Transverse colon (tissue), 4 donors: Measurements from ENCODE around the gene DIP2A. TPM values are rescaled to one million over a fixed set of nuclear protein-coding genes. Genes with fewer than 3 reads are reported as not detected.

ENCODE experiments used
- DNase-seq: peaks from one replicate; pipeline ENCODE4 v3.0.0-alpha.2; 2019
- H3K27ac ChIP-seq, 4 donors: fragments of 200-600 bp; sonication (generic); 2 replicates each; pipeline ENCODE4 v1.5.1; 2016 to 2018; ENCODE audit warnings: inconsistent platforms in 4 of 4
- H3K27me3 ChIP-seq: fragments of 200-600 bp; sonication (generic); 2 replicates; pipeline ENCODE4 v1.5.1; 2017; ENCODE audit warnings: inconsistent platforms
- H3K36me3 ChIP-seq, 4 donors: fragments of 200-600 bp; sonication (generic); 2 replicates each; pipeline ENCODE4 v1.5.1; 2017 to 2019; ENCODE audit warnings: inconsistent platforms in 4 of 4
- H3K4me1 ChIP-seq, 4 donors: fragments of 200-600 bp; sonication (generic); 2 replicates each; pipeline ENCODE4 v1.5.1; 2017 to 2020; ENCODE audit warnings: inconsistent platforms in 4 of 4
- H3K4me3 ChIP-seq, 4 donors: fragments of 200-600 bp; sonication (generic); 1 replicate in 1 of 4; 2 replicates in 3 of 4; pipeline versions ENCODE4 v1.5.1 to v1.6.1; 2017 to 2019; ENCODE audit warnings: inconsistent platforms in 4 of 4
- H3K9me3 ChIP-seq, 2 donors: fragments of 200-600 bp; sonication (generic); 2 replicates each; pipeline ENCODE4 v1.5.1; 2017 to 2019; ENCODE audit warnings: inconsistent platforms in 2 of 2
- CTCF ChIP-seq, 5 experiments: fragments of 200-600 bp in 3 of 5; fragments of 450-650 bp in 2 of 5; sonication (generic) in 3 of 5; IDR thresholded peaks; 1 replicate in 2 of 5; 2 replicates in 3 of 5; pipeline ENCODE4 v1.5.1; 2016 to 2017; ENCODE audit warnings: antibody characterized with exemption in 5 of 5, inconsistent platforms in 3 of 5, mild to moderate bottlenecking in 2 of 5, moderate library complexity in 1 of 5
- EP300 ChIP-seq: sonication (generic); formaldehyde crosslinking; IDR thresholded peaks from one replicate; pipeline ENCODE4 v1.6.1; 2017; ENCODE audit warnings: antibody characterized with exemption, low read depth
- POLR2A ChIP-seq: fragments of 450-650 bp; IDR thresholded peaks from one replicate; pipeline ENCODE4 v1.6.1; 2016; ENCODE audit warnings: antibody characterized with exemption, mild to moderate bottlenecking, moderate library complexity
- POLR2AphosphoS5 ChIP-seq, 3 donors: sonication (generic); formaldehyde crosslinking; IDR thresholded peaks; one replicate each; pipeline ENCODE4 v1.6.1; 2016; ENCODE audit warnings: antibody characterized with exemption in 3 of 3
- WGBS, 2 donors: methylation state at CpG; one replicate each; pipeline ENCODE4 v1.1.5; 2018; ENCODE audit warnings: low coverage in 1 of 2; 5-methylcytosine and 5-hydroxymethylcytosine counted together
- in situ Hi-C, 4 donors: fragments of 200-750 bp; cut with MboI; loops; one replicate each; pipeline versions ENCODE4 v1.15.0 to v1.15.1; 2017; ENCODE audit warnings: low sequenced_read_pairs in 3 of 4, low pct_ligation_motif_present in 1 of 4, low pct_unique_long_range_greater_than_20kb in 1 of 4
- intact Hi-C: fragments of 100-400 bp; cut with DNase I; formaldehyde crosslinking; loops from one replicate; pipeline ENCODE4 v1.15.1; 2023; ENCODE audit warnings: low total_unique reads
- total RNA-seq, 4 donors: library from RNA; depleted of rRNA; stranded (reverse); fragments of >200 nt; gene quantifications; one replicate each; pipeline ENCODE4 v1.1.0, GENCODE V29; 2016

DIP2A gene
- total RNA-seq, 4 donors from 2014 or later = 68.8 to 121 (median 92.9) TPM

- no peak for TF ChIP-seq CTCF (IDR thresholded peaks at IDR 0.05)
- TF ChIP-seq POLR2AphosphoS5 (IDR thresholded peaks at IDR 0.05) = no peak
- no peak for TF ChIP-seq POLR2A
- TF ChIP-seq EP300 = no peak
- no peak overlapping the region for H3K27ac ChIP-seq
- no peaks in the 10 kb centered on the region for H3K9me3 ChIP-seq
- intact Hi-C loops (no loop called here), in situ Hi-C loops (no loop called here)
- H3K36me3 ChIP-seq = no peaks in the 10 kb centered on the region
- no peaks in the 10 kb centered on the region for H3K27me3 ChIP-seq
- no peak for DNase-seq
- no peak overlapping the region for H3K4me3 ChIP-seq
- peaks cover 0 to 8% (median 3%) of the 10 kb centered on the region in 4 donors for H3K4me1 ChIP-seq
- 67 to 78% methylated on average over 1 to 6 of the region's 6 CpGs for WGBS, 2 donors
Observed at GRCh38 chr21:46610018-46610701, 151.5 kb downstream of the DIP2A start.

GRCh38 chr21:46613391-46613790 lies 154.7 kb downstream of the DIP2A start:
- DNase-seq = no peak
- Histone ChIP-seq H3K4me3 (no peak overlapping the region), H3K4me1 (no peaks in the 10 kb centered on the region), H3K9me3 (no peaks in the 10 kb centered on the region), H3K27ac (no peak overlapping the region), H3K36me3 (no peaks in the 10 kb centered on the region), H3K27me3 (peaks cover 4% of the 10 kb centered on the region)
- WGBS, 2 donors = 82% methylated on average over 6 of the region's 6 CpGs
- no peak for TF ChIP-seq EP300
- no peak for TF ChIP-seq POLR2A
- no peak for TF ChIP-seq CTCF (IDR thresholded peaks at IDR 0.05)
- no peak for TF ChIP-seq POLR2AphosphoS5 (IDR thresholded peaks at IDR 0.05)
- intact Hi-C loops = no loop called here
- in situ Hi-C loops = no loop called here

- Histone ChIP-seq H3K27ac (no peak overlapping the region), H3K4me1 (no peaks in the 10 kb centered on the region), H3K27me3 (peaks cover 4% of the 10 kb centered on the region), H3K4me3 (no peak overlapping the region), H3K36me3 (no peaks in the 10 kb centered on the region), H3K9me3 (no peaks in the 10 kb centered on the region)
- DNase-seq = no peak
- in situ Hi-C loops (no loop called here), intact Hi-C loops (no loop called here)
- WGBS, 2 donors = 80 to 98% methylated on average over 1 to 2 of the region's 2 CpGs
- TF ChIP-seq CTCF (IDR thresholded peaks at IDR 0.05) (no peak), POLR2A (no peak), EP300 (no peak), POLR2AphosphoS5 (IDR thresholded peaks at IDR 0.05) (no peak)
Observed at GRCh38 chr21:46616050-46616449, 157.4 kb downstream of the DIP2A start.

GRCh38 chr21:46616656-46617055 lies 158.0 kb downstream of the DIP2A start:
- WGBS, 2 donors = 80 to 100% methylated on average over 1 of the region's 1 CpG
- in situ Hi-C loops (no loop called here), intact Hi-C loops (no loop called here)
- no peaks in the 10 kb centered on the region for H3K36me3 ChIP-seq
- H3K4me3 ChIP-seq = no peak overlapping the region
- peaks cover 0 to 1% (median 0%) of the 10 kb centered on the region in 4 donors for H3K4me1 ChIP-seq
- peaks cover 4% of the 10 kb centered on the region for H3K27me3 ChIP-seq
- H3K9me3 ChIP-seq = no peaks in the 10 kb centered on the region
- TF ChIP-seq EP300 = no peak
- TF ChIP-seq CTCF (IDR thresholded peaks at IDR 0.05) = no peak
- no peak for TF ChIP-seq POLR2AphosphoS5 (IDR thresholded peaks at IDR 0.05)
- no peak for TF ChIP-seq POLR2A
- no peak for DNase-seq
- no peak overlapping the region for H3K27ac ChIP-seq
